ENCODE data around the gene DVL1.

- no peak for TF ChIP-seq EZH2 (IDR thresholded peaks at IDR 0.05; ENCODE audit: insufficient read depth, poor library complexity, severe bottlenecking)
- TF ChIP-seq EZH2phosphoT487 (IDR thresholded peaks at IDR 0.05; ENCODE audit: insufficient read depth, low read depth): no peak
Observed at GRCh38 chr1:1349256-1350012, at the start of gene DVL1.
